Activated CD8-positive, alpha-beta memory T cell treated with anti-CD3 and anti-CD28 coated beads, Interleukin-2, amount 50 U/mL, for 1 hour (primary cell): ENCODE results near the gene SUSD6.
"Not testable (repeated sequence)": the region's sequence is repeated elsewhere in the genome, so short reads cannot be mapped to it uniquely, and the experiment has no call there.

Experiments used
- DNase-seq: peaks from one replicate; pipeline ENCODE4 v3.0.0-alpha.2; 2020; ENCODE audit errors: extremely low read depth

The SUSD6 gene

DNA sequence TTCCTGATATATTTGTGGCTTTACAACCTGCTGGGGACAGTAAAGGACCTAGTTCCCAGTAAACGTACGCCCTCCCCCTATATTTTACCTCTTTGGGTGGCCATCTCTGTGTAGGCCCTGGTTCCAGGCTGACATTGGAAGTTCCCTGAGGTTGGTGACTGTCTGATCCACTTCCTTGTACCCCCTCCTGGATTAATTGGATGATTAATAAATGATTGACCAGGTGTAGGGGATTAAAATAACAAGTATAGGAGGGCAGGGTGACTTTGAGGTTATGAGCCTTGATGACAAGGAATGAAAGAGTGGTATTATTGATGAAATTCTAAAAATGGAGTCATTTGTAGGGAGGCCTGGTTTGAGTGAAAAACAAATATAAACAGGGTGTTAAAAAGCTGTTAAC, 9.6 kb downstream of the SUSD6 start:
- DNase-seq = no peak

DNA sequence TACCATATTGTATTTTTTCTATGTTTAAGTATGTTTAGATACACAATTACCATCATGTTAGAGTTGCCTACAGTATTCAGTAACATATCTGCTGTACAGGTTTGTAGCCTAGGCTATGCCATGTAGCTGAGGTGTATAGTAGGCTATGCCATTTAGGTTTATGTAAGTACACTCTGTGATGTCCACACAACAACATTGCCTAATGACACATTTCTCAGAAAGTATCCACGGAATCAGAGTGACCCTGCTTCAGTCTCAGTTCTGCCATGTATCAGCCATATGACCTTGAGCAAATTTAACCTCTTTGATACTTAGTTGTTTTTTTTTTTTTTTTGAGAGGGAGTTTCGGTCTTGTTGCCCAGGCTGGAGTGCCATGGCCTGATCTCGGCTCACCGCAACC, 12.7 kb downstream of the SUSD6 start:
- no peak for DNase-seq

GRCh38 chr14:69625299-69626131, 14.1 kb downstream of the SUSD6 start:
- DNase-seq = no peak

- no peak for DNase-seq
These were observed 14.7 kb downstream of the SUSD6 start for GRCh38 chr14:69626132-69626500.

DNA sequence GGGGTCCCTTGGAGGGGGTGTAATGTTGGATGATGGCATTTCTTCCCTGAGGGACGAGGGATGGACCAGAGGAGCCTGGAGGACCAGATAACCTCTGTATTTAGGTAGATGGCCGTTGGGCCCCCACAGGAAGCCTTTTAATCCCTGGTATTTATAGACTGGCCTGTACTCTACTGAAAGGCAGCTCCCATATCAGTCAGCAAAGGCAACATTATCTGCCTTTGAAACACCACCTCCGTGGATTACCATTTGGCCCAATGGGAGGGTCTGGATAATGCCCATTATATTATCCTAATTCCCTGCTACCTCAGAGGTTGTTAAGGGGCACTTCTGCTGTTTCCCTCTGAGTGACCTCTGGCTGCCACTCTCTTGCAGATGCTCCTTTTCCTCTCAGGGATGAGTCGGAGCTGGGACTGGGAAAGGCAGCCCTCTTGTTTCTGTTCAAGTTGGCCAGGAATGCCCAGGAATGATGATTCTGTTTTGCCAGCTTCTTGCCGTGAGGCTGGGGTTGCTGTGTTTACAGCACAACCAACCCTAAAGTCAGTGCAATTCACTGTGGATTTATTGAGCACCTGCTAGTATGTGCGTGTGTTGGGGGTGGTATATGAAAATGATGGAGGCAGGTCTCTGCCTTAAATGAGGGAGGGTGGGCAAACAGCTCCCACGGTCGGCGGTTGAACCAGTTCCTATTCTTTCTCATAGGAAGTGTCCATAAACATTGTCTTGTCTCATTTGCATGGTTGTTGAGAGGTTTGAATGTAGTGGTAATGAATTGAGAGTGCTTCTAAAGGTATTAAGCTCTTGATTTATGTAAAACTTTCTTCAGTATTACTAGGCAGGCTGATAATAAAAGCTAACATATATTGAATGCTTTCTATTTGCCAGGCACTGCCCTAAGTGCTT, 18.1 kb downstream of the SUSD6 start:
- DNase-seq = no peak

- no peak for DNase-seq
These were observed 19.0 kb downstream of the SUSD6 start for GRCh38 chr14:69630360-69630759.

GRCh38 chr14:69631509-69631908, 20.1 kb downstream of the SUSD6 start:
- no peak for DNase-seq

DNA sequence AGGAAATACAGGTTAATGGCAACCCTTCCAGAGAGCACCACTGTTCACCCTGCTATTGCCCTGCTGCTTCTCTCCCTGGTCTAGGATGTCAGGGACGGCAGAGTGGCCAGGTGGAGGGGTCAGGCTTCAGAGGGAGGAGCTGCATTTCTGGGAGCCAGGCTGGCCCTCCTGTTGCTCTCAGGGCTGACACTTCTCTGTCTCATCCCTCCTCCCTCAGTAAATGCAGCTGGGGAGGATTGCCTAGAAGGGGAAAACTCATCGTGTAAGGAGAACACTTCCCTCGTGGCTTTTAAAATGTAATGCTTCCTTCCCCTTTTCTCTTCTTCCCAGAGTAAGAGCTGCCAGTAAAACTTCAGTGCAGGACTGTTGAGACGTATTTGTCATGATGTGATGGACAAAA, 20.8 kb downstream of the SUSD6 start:
- DNase-seq = no peak

GRCh38 chr14:69632593-69633151, 21.3 kb downstream of the SUSD6 start:
- DNase-seq = no peak

- no peak for DNase-seq
These were observed 21.8 kb downstream of the SUSD6 start for GRCh38 chr14:69633238-69633637.

DNA sequence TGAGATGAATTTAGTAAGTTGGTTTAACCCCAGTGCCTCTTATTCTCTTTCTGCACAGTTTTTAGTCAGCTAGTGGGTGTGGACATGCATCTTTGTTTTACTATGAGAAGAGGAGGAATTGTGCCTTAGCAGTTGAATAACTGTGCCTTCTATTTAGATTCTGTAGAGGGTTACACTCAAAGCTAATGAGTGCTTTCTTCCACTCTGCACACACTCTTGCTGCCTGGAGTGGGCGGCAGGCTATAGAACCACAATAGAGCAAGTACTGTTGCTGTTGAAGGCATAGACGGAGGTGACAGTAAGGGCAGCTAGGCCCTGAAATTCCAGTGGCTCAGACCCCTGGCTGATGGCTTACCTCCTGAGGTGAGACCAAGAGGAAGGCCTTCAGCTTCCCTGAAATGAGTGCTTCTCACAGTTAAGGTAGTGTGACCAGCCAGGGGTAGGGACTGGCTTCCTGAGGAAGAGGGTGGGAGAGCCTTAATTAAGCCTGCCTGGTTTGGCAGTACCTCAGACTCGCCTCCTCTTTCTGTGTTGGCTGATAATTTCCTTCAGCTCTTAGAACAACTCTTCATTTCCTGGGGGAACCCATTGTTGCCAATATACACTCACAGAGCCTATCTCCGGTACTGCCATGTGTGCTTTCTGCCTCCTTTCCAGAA, 24.7 kb downstream of the SUSD6 start:
- no peak for DNase-seq

DNA sequence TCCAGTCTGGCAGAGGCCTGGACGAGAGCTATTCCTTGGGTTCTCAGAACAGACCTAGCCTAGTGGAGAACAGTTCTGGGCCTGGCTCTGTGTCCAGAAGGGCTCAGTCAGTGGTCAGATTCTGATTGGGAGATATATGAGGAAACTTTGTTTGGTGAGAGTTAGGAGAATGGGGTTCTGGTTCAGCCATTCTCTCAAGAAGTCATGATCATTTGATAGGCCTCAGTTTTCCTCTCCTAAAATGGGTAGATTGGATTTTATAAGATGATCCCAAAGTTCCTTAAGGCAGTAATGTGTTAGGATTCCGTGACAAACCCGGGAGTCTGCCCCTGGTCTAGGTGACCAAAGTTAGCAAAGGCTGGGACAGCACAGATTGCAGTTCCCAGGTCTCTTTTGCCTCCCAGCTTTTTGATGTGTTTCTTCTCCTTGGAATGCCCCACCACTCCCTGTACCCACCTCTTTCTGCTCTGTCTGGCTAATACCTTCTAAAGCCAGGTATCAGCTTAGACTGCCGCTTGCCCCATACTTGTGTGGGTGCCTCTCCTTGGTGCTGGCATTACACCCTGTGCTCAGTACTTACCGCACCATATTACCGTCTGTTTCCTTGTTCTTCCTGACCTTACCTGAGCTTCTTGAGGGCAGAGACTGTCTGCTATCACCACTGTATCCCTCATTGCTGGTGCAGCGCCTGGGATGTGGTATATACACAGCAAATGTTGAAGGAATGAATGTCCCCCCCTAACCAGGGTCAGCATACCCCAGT, 25.5 kb downstream of the SUSD6 start:
- DNase-seq = no peak

GRCh38 chr14:69637503-69638031, 26.2 kb downstream of the SUSD6 start:
- DNase-seq = no peak

DNA sequence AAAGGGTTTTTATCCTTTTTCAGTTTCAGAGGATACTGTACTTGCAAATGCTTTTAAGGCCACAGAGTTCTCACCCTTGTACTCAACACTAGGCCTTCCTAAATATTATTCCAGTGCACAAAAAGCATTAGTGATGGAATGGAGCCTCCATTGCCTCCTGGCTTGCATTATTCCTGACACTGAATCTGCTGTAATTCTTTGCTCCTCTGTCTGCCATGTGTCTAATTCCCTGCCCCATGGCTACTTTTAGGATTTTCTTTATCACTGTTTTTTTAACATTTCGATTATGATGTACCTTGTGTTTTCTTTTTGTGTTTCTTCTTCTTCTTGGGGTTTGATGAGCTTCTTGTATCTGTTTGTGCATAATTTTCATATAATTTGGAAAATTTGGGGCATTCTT, 29.5 kb downstream of the SUSD6 start:
- no peak for DNase-seq

GRCh38 chr14:69642212-69642793, 30.9 kb downstream of the SUSD6 start:
- not testable (repeated sequence) for DNase-seq

GRCh38 chr14:69643430-69644200, 32.2 kb downstream of the SUSD6 start:
- DNase-seq = no peak

DNA sequence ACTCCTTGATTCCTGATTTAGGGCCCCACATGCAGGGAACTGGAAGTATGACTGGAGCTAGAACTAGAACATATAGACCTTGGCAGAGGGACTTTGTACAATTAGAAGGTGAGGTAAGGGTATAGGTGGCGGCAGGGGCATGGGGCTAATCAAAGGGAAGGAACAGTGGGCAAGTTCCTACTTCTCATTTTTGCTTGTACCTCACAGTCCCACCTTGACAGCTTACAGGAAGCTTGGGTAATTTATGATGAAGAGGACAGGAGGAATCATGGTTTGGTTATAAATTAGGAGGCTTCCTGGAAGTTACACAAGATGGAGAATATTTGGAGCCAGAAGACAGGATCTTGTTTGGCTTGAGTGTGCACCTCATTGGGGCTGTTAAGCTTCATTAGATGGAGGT, 33.4 kb downstream of the SUSD6 start:
- DNase-seq = no peak

GRCh38 chr14:69647213-69647612, 35.8 kb downstream of the SUSD6 start:
- DNase-seq = no peak

GRCh38 chr14:69647642-69648041, 36.2 kb downstream of the SUSD6 start:
- DNase-seq = not testable (repeated sequence)
